Esophagus squamous epithelium (tissue), 5 donors: ENCODE measurements around the gene ACYP1. TPM values are rescaled to one million over a fixed set of nuclear protein-coding genes. Genes with fewer than 3 reads are reported as not detected.

Source experiments
- DNase-seq: peaks from one replicate; lab custom pipeline; 2025; lab: John Stamatoyannopoulos, UW
- H3K27ac ChIP-seq, 4 donors: fragments of 200-600 bp; sonication (generic); one replicate each; pipeline ENCODE4 v1.5.1; 2016 to 2019; ENCODE audit warnings: mild to moderate bottlenecking in 1 of 4
- H3K27me3 ChIP-seq, 4 donors: fragments of 200-600 bp; sonication (generic); 1 replicate in 3 of 4; 2 replicates in 1 of 4; pipeline versions ENCODE4 v1.5.1 to v1.6.0; 2017 to 2021; ENCODE audit warnings: antibody characterized with exemption in 1 of 4
- H3K36me3 ChIP-seq, 3 donors: fragments of 200-600 bp; sonication (generic); one replicate each; pipeline ENCODE4 v1.5.1; 2016 to 2019
- H3K4me1 ChIP-seq, 3 donors: fragments of 200-600 bp; sonication (generic); one replicate each; pipeline ENCODE4 v1.5.1; 2017 to 2019
- H3K4me3 ChIP-seq, 4 donors: fragments of 200-600 bp; sonication (generic); 1 replicate in 3 of 4; 2 replicates in 1 of 4; pipeline ENCODE4 v1.5.1; 2016 to 2019; ENCODE audit warnings: mild to moderate bottlenecking in 2 of 4, moderate library complexity in 1 of 4
- H3K9me3 ChIP-seq, 3 donors: fragments of 200-600 bp; sonication (generic); one replicate each; pipeline ENCODE4 v1.5.1; 2016 to 2019
- CTCF ChIP-seq, 6 experiments: fragments of 450-650 bp in 4 of 6; fragments of 200-600 bp in 2 of 6; sonication (generic) in 2 of 6; IDR thresholded peaks; one replicate each; pipeline ENCODE4 v1.5.1; 2016 to 2019; ENCODE audit warnings: antibody characterized with exemption in 6 of 6, mild to moderate bottlenecking in 4 of 6, moderate library complexity in 4 of 6
- POLR2A ChIP-seq, 4 donors: fragments of 450-650 bp; IDR thresholded peaks; one replicate each; pipeline ENCODE4 v1.6.1; 2017; ENCODE audit warnings: antibody characterized with exemption in 4 of 4, mild to moderate bottlenecking in 4 of 4, moderate library complexity in 3 of 4
- WGBS, 2 donors: methylation state at CpG; one replicate each; pipeline ENCODE4 v1.1.5; 2018; 5-methylcytosine and 5-hydroxymethylcytosine counted together
- intact Hi-C: fragments of 100-400 bp; cut with DNase I; formaldehyde crosslinking; loops from one replicate; pipeline ENCODE4 v1.15.0; 2022
- total RNA-seq, 4 donors: library from RNA; depleted of rRNA; stranded (reverse); fragments of >200 nt; gene quantifications; one replicate each; pipeline ENCODE4 v1.1.0, GENCODE V29; 2016
- donor health status: DM: yes; HTN: yes; CAD: no.

Gene ACYP1
- total RNA-seq, 4 donors from 2014 or later, result 11.0 to 28.0 (median 15.4) TPM

- no peak for TF ChIP-seq POLR2A (IDR thresholded peaks at IDR 0.05)
- no peak for TF ChIP-seq CTCF (IDR thresholded peaks at IDR 0.05)
- Histone ChIP-seq H3K36me3 (peaks cover 14 to 100% (median 38%) of the 10 kb centered on the region in 3 donors), H3K4me3 (no peak overlapping the region)
Observed at GRCh38 chr14:75098212-75098611, 34.4 kb upstream of the ACYP1 start.

GRCh38 chr14:75096959-75097358 is 33.1 kb upstream of the ACYP1 start:
- TF ChIP-seq CTCF (IDR thresholded peaks at IDR 0.05), result no peak
- H3K36me3 ChIP-seq, result peaks cover 14 to 100% (median 38%) of the 10 kb centered on the region in 3 donors
- intact Hi-C loops, result no loop called here
- no peaks in the 10 kb centered on the region for H3K4me1 ChIP-seq
- WGBS, 2 donors, result 88 to 90% methylated on average over 5 to 6 of the region's 6 CpGs
- H3K4me3 ChIP-seq, result no peak overlapping the region
- H3K27me3 ChIP-seq, result no peaks in the 10 kb centered on the region
- DNase-seq, result no peak
- no peaks in the 10 kb centered on the region for H3K9me3 ChIP-seq
- H3K27ac ChIP-seq, result no peak overlapping the region

More at GRCh38 chr14:75098212-75098611, 34.4 kb upstream of the ACYP1 start:
- intact Hi-C loops, result no loop called here
- Histone ChIP-seq H3K27me3 (no peaks in the 10 kb centered on the region), H3K27ac (no peak overlapping the region), H3K9me3 (no peaks in the 10 kb centered on the region), H3K4me1 (no peaks in the 10 kb centered on the region)
- no peak for DNase-seq

GRCh38 chr14:75095690-75096089 is 31.9 kb upstream of the ACYP1 start:
- 86 to 96% methylated on average over 3 to 4 of the region's 4 CpGs for WGBS, 2 donors

GRCh38 chr14:75094896-75095295 is 31.1 kb upstream of the ACYP1 start:
- Histone ChIP-seq H3K27ac (no peak overlapping the region), H3K4me1 (no peaks in the 10 kb centered on the region), H3K27me3 (no peaks in the 10 kb centered on the region), H3K36me3 (peaks cover 14 to 100% (median 39%) of the 10 kb centered on the region in 3 donors), H3K9me3 (no peaks in the 10 kb centered on the region), H3K4me3 (no peak overlapping the region)
- no peak for TF ChIP-seq CTCF (IDR thresholded peaks at IDR 0.05)
- TF ChIP-seq POLR2A (IDR thresholded peaks at IDR 0.05), result no peak
- WGBS, 2 donors, result 89 to 92% methylated on average over 3 of the region's 3 CpGs
- intact Hi-C loops, result no loop called here
- no peak for DNase-seq

More at GRCh38 chr14:75095690-75096089, 31.9 kb upstream of the ACYP1 start:
- Histone ChIP-seq H3K27me3 (no peaks in the 10 kb centered on the region), H3K4me3 (no peak overlapping the region), H3K36me3 (peaks cover 14 to 100% (median 44%) of the 10 kb centered on the region in 3 donors), H3K4me1 (no peaks in the 10 kb centered on the region), H3K27ac (no peak overlapping the region), H3K9me3 (no peaks in the 10 kb centered on the region)
- DNase-seq, result no peak
- TF ChIP-seq POLR2A (IDR thresholded peaks at IDR 0.05) (no peak), CTCF (IDR thresholded peaks at IDR 0.05) (no peak)
- intact Hi-C loops, result no loop called here

GRCh38 chr14:75092698-75093097 is 28.9 kb upstream of the ACYP1 start:
- Histone ChIP-seq H3K4me3 (no peak overlapping the region), H3K4me1 (peaks cover 0 to 4% (median 0%) of the 10 kb centered on the region in 3 donors), H3K9me3 (no peaks in the 10 kb centered on the region), H3K27me3 (no peaks in the 10 kb centered on the region), H3K27ac (no peak overlapping the region), H3K36me3 (peaks cover 17 to 100% (median 41%) of the 10 kb centered on the region in 3 donors)
- intact Hi-C loops, result no loop called here
- 90 to 91% methylated on average over 2 of the region's 2 CpGs for WGBS, 2 donors
- no peak for TF ChIP-seq POLR2A (IDR thresholded peaks at IDR 0.05)
- DNase-seq, result no peak

- intact Hi-C loops, result no loop called here
- peaks cover 17 to 100% (median 44%) of the 10 kb centered on the region in 3 donors for H3K36me3 ChIP-seq
- H3K9me3 ChIP-seq, result no peaks in the 10 kb centered on the region
- DNase-seq, result no peak
- WGBS, 2 donors, result 94 to 95% methylated on average over 8 of the region's 8 CpGs
- no peaks in the 10 kb centered on the region for H3K27me3 ChIP-seq
- no peak overlapping the region for H3K27ac ChIP-seq
- TF ChIP-seq POLR2A (IDR thresholded peaks at IDR 0.05), result no peak
- TF ChIP-seq CTCF (IDR thresholded peaks at IDR 0.05), result no peak
- H3K4me3 ChIP-seq, result no peak overlapping the region
- peaks cover 0 to 4% (median 0%) of the 10 kb centered on the region in 3 donors for H3K4me1 ChIP-seq
Observed at GRCh38 chr14:75091251-75091650, 27.4 kb upstream of the ACYP1 start.
